ENCODE data around the gene JOSD2. TPM values are rescaled to one million over a fixed set of nuclear protein-coding genes. Genes with fewer than 3 reads are reported as not detected.
A peak's percentile ranks its signal among the peaks of the same experiment; 100 is the strongest.

Gene JOSD2
- total and polyA plus RNA-seq, 9 of the 15 experiments (the other 6 are each of a cell fraction or from before 2014, with no cell fraction given) = 0.06 to 14.4 (median 3.1) TPM

- no peak overlapping the region for H2AFZ ChIP-seq (ENCODE audit: low read depth, low read length)
- no TSS peak for BruUV-seq (replicated peaks)
- H4K20me1 ChIP-seq (replicated peaks; ENCODE audit: control insufficient read depth, insufficient read depth, low read length) = no peaks in the 10 kb centered on the region
- no peaks in the 10 kb centered on the region for H3K9me1 ChIP-seq (ENCODE audit: control insufficient read depth, insufficient read depth, low read length)
- no peak overlapping the region for H3K4me2 ChIP-seq (ENCODE audit: insufficient read depth, low read length)
- peak overlapping the region in 1 of 2 experiments; percentile 17; a peak in 1 of 4 replicates for H3K9ac ChIP-seq (ENCODE audit: insufficient read depth in 1 of 2, low read depth in 2 of 2, low read length in 2 of 2)
- POLR2A ChIA-PET = no interaction called here
- H3K4me3 ChIP-seq = no peak overlapping the region
- in situ Hi-C loops (cut with MboI) = no loop called here
- peaks cover 0 to 19% of the 10 kb centered on the region in 2 experiments; a peak in 2 of 5 replicates for H3K27me3 ChIP-seq (ENCODE audit: control insufficient read depth in 2 of 2, insufficient read depth in 2 of 2, low read length in 2 of 2)
- FAIRE-seq = no peak
- intact Hi-C loops (cut with micrococcal nuclease) = no loop called here
- H3K4me1 ChIP-seq (replicated peaks in 1 of 2; ENCODE audit: control insufficient read depth in 2 of 2, insufficient read depth in 2 of 2, low read length in 2 of 2) = peaks cover 0 to 29% of the 10 kb centered on the region in 2 experiments; a peak in 2 of 5 replicates
- no peak overlapping the region for H3K27ac ChIP-seq (ENCODE audit: extremely low read depth, low read depth, low read length)
- no peak for DNase-seq (ENCODE audit: extremely low read depth in 1 of 4, low spot score in 3 of 4)
- no peak for ATAC-seq
- no peaks in the 10 kb centered on the region for H3K36me3 ChIP-seq (ENCODE audit: control insufficient read depth, insufficient read depth, low read length)
- 27% methylated on average over 27 of the region's 29 CpGs for WGBS (ENCODE audit: insufficient coverage, low coverage, missing lambda C conversion rate)
- CTCF ChIA-PET (ENCODE audit: low intra/inter-chr PET ratio) = no interaction called here
- no peaks in the 10 kb centered on the region for H3K79me2 ChIP-seq (ENCODE audit: control insufficient read depth, insufficient read depth, low read length)
- no peaks in the 10 kb centered on the region for H3K9me3 ChIP-seq (replicated peaks; ENCODE audit: control insufficient read depth, insufficient read depth, low read depth, low read length)
- no peak for TF ChIP-seq MTF1 (CRISPR knock-in tag; IDR thresholded peaks at IDR 0.05; ENCODE audit: borderline replicate concordance)
- TF ChIP-seq ZNF551 (CRISPR knock-in tag; IDR thresholded peaks at IDR 0.05) = no peak
- TF ChIP-seq NBN (IDR thresholded peaks at IDR 0.05; ENCODE audit: low read depth) = no peak
- no peak for TF ChIP-seq ZNF785 (CRISPR knock-in tag; IDR thresholded peaks at IDR 0.05)
- TF ChIP-seq, protein P1, sequence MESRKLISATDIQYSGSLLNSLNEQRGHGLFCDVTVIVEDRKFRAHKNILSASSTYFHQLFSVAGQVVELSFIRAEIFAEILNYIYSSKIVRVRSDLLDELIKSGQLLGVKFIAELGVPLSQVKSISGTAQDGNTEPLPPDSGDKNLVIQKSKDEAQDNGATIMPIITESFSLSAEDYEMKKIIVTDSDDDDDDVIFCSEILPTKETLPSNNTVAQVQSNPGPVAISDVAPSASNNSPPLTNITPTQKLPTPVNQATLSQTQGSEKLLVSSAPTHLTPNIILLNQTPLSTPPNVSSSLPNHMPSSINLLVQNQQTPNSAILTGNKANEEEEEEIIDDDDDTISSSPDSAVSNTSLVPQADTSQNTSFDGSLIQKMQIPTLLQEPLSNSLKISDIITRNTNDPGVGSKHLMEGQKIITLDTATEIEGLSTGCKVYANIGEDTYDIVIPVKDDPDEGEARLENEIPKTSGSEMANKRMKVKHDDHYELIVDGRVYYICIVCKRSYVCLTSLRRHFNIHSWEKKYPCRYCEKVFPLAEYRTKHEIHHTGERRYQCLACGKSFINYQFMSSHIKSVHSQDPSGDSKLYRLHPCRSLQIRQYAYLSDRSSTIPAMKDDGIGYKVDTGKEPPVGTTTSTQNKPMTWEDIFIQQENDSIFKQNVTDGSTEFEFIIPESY (CRISPR knock-in tag; IDR thresholded peaks at IDR 0.05) = peak; percentile 40; the same call in 1 of the 2 replicates
Observed at GRCh38 chr19:50546527-50547221, 35.7 kb upstream of the JOSD2 start.
